T-helper 22 cell (primary cell): ENCODE results near the gene ARRB1.
"Not testable (repeated sequence)": the region's sequence is repeated elsewhere in the genome, so short reads cannot be mapped to it uniquely, and the experiment has no call there.

Experiments
- DNase-seq: peaks from one replicate; pipeline ENCODE4 v3.0.0-alpha.2; 2020; ENCODE audit warnings: low read depth

The ARRB1 gene

GRCh38 chr11:75342966-75343870 lies 8.2 kb downstream of the ARRB1 start:
- DNase-seq: no peak

- no peak for DNase-seq
Observed at GRCh38 chr11:75342231-75342918, 9.1 kb downstream of the ARRB1 start.

- DNase-seq: no peak
Observed at GRCh38 chr11:75341612-75342011, 9.8 kb downstream of the ARRB1 start.

- no peak for DNase-seq
Observed at GRCh38 chr11:75339685-75340409, 11.6 kb downstream of the ARRB1 start.

- no peak for DNase-seq
Observed at GRCh38 chr11:75338516-75339208, 12.8 kb downstream of the ARRB1 start.

- no peak for DNase-seq
Observed at GRCh38 chr11:75337195-75337654, 14.2 kb downstream of the ARRB1 start.

GRCh38 chr11:75334976-75335375 lies 16.5 kb downstream of the ARRB1 start:
- no peak for DNase-seq

- no peak for DNase-seq
Observed at GRCh38 chr11:75334402-75334891, 17.0 kb downstream of the ARRB1 start.

GRCh38 chr11:75333807-75334140 lies 17.7 kb downstream of the ARRB1 start:
- DNase-seq: no peak

- DNase-seq: no peak
Observed at GRCh38 chr11:75333022-75333806, 18.2 kb downstream of the ARRB1 start.

GRCh38 chr11:75331761-75332160 lies 19.7 kb downstream of the ARRB1 start:
- DNase-seq: not testable (repeated sequence)

- not testable (repeated sequence) for DNase-seq
Observed at GRCh38 chr11:75331304-75331703, 20.2 kb downstream of the ARRB1 start.

GRCh38 chr11:75330886-75331285 lies 20.6 kb downstream of the ARRB1 start:
- not testable (repeated sequence) for DNase-seq

- no peak for DNase-seq
Observed at GRCh38 chr11:75330291-75330690, 21.2 kb downstream of the ARRB1 start.

GRCh38 chr11:75328426-75329277 lies 22.8 kb downstream of the ARRB1 start:
- DNase-seq: no peak

GRCh38 chr11:75326439-75326810 lies 25.0 kb downstream of the ARRB1 start:
- DNase-seq: no peak

- DNase-seq: no peak
Observed at GRCh38 chr11:75325713-75326438, 25.6 kb downstream of the ARRB1 start.

GRCh38 chr11:75324740-75325139 lies 26.7 kb downstream of the ARRB1 start:
- DNase-seq: no peak

- DNase-seq: no peak
Observed at GRCh38 chr11:75324189-75324588, 27.3 kb downstream of the ARRB1 start.
